K562 (cell line): ENCODE results near the gene MRPS15. TPM values are rescaled to one million over a fixed set of nuclear protein-coding genes. Genes with fewer than 3 reads are reported as not detected.

ENCODE experiments used
- ATAC-seq: fragments of 200-7000 bp; cut with Tn5 transposase; 3 replicates; pipeline ENCODE4 v1.9.1; 2020; ENCODE audit warnings: moderate library complexity
- BruUV-seq: library from RNA; stranded (reverse); fragments of 400-500 nt; replicated peaks from 2 replicates; lab custom pipeline; 2021; lab: Mats Ljungman, UMichigan
- CTCF ChIA-PET: fragments of 300-600 bp; formaldehyde crosslinking; extraction: SDS; loops from one replicate; lab custom pipeline; 2021; ENCODE audit warnings: low intra/inter-chr PET ratio; lab: Yijun Ruan, JAX
- POLR2A ChIA-PET: fragments of 300-600, 350-650 bp; sonication (Branson Sonifier 250); formaldehyde crosslinking; extraction: SDS; loops from one replicate; lab custom pipeline; 2021; ENCODE audit warnings: antibody characterized with exemption, inconsistent platforms; lab: Yijun Ruan, JAX
- DNase-seq, 4 experiments: peaks; one replicate each; pipeline versions ENCODE4 v3.0.0 to v3.0.0-alpha.2; 2011 to 2018; ENCODE audit warnings: low spot score in 3 of 4, mixed read lengths in 3 of 4; ENCODE audit errors: extremely low read depth in 1 of 4
- FAIRE-seq: peaks from 2 replicates; lab custom pipeline; 2011; peaks lifted over from hg19 to GRCh38; lab: Jason Lieb, UNC
- H2AFZ ChIP-seq: 2 replicates; pipeline ENCODE4 v1.6.0; 2011; ENCODE audit warnings: low read depth, low read length, control low read depth, inconsistent platforms
- H3K27ac ChIP-seq: fragments of 200-600 bp; 3 replicates; pipeline ENCODE4 v1.8.0; 2011; ENCODE audit warnings: low read depth, mild to moderate bottlenecking, control low read depth, inconsistent platforms, low read length, moderate library complexity, mixed read lengths; ENCODE audit errors: extremely low read depth
- H3K27me3 ChIP-seq, 2 experiments: fragments of 300-600 bp in 1 of 2; 2 replicates in 1 of 2; 3 replicates in 1 of 2; pipeline versions ENCODE4 v1.6.0 to v1.8.0; 2011; ENCODE audit warnings: inconsistent platforms in 2 of 2, low read length in 2 of 2, mild to moderate bottlenecking in 1 of 2, mixed read lengths in 1 of 2, moderate library complexity in 1 of 2; ENCODE audit not compliant: control insufficient read depth in 2 of 2, insufficient read depth in 2 of 2
- H3K36me3 ChIP-seq: fragments of 300-600 bp; 3 replicates; pipeline ENCODE4 v1.8.0; 2011; ENCODE audit warnings: mild to moderate bottlenecking, low read length, inconsistent platforms; ENCODE audit not compliant: control insufficient read depth, insufficient read depth
- H3K4me1 ChIP-seq, 2 experiments: fragments of 200-600 bp in 1 of 2; replicated peaks in 1 of 2; 2 replicates in 1 of 2; 3 replicates in 1 of 2; pipeline versions ENCODE4 v1.5.1 to v1.8.0; 2011; ENCODE audit warnings: inconsistent platforms in 2 of 2, low read length in 2 of 2, mild to moderate bottlenecking in 1 of 2, mixed read lengths in 1 of 2, moderate library complexity in 1 of 2; ENCODE audit not compliant: control insufficient read depth in 2 of 2, insufficient read depth in 2 of 2
- H3K4me2 ChIP-seq: 2 replicates; pipeline ENCODE4 v1.6.1; 2011; ENCODE audit warnings: low read length, control low read depth, inconsistent platforms, mixed read lengths; ENCODE audit not compliant: insufficient read depth
- H3K4me3 ChIP-seq: fragments of 200-600 bp; sonication (generic), shearing (Covaris generic); 2 replicates; pipeline ENCODE4 v1.5.1; 2016; ENCODE audit warnings: control low read depth, inconsistent platforms
- H3K79me2 ChIP-seq: fragments of 200-600 bp; 3 replicates; pipeline ENCODE4 v1.8.0; 2011; ENCODE audit warnings: low read length, inconsistent platforms; ENCODE audit not compliant: control insufficient read depth, insufficient read depth
- H3K9ac ChIP-seq, 2 experiments: 2 replicates each; pipeline versions ENCODE4 v1.6.0 to v1.6.1; 2011; ENCODE audit warnings: low read depth in 2 of 2, low read length in 2 of 2, control low read depth in 1 of 2, inconsistent platforms in 1 of 2, mild to moderate bottlenecking in 1 of 2, mixed read lengths in 1 of 2; ENCODE audit not compliant: insufficient read depth in 1 of 2
- H3K9me1 ChIP-seq: one replicate; pipeline ENCODE4 v1.6.0; 2011; ENCODE audit warnings: inconsistent platforms, mild to moderate bottlenecking, low read length, moderate library complexity; ENCODE audit not compliant: control insufficient read depth, insufficient read depth
- H3K9me3 ChIP-seq: replicated peaks from 2 replicates; pipeline ENCODE4 v1.5.1; 2011; ENCODE audit warnings: low read depth, low read length, inconsistent platforms; ENCODE audit not compliant: control insufficient read depth, insufficient read depth
- H4K20me1 ChIP-seq: replicated peaks from 2 replicates; pipeline ENCODE4 v1.6.1; 2011; ENCODE audit warnings: low read length, inconsistent platforms, mixed read lengths; ENCODE audit not compliant: control insufficient read depth, insufficient read depth
- CEBPG ChIP-seq, 3 experiments: fragments of 200-800 bp in 1 of 3; sonication (Bioruptor generic) in 1 of 3; sonication (generic) in 1 of 3; formaldehyde crosslinking in 1 of 3; IDR thresholded peaks in 2 of 3; conservative IDR thresholded peaks in 1 of 3; 2 replicates each; pipeline versions ENCODE4 v1.6.1 to v1.8.0; 2016 to 2022; ENCODE audit warnings: missing compliant biosample characterization in 2 of 3, missing genetic modification characterization in 2 of 3, mild to moderate bottlenecking in 1 of 3, missing genetic modification reagents in 1 of 3
- ESRRA ChIP-seq: fragments of 450-650 bp; IDR thresholded peaks from 2 replicates; pipeline ENCODE4 v1.6.1; 2014; ENCODE audit warnings: low read depth, mild to moderate bottlenecking, moderate library complexity, borderline replicate concordance
- EZH2 ChIP-seq: IDR thresholded peaks from 2 replicates; pipeline ENCODE4 v1.6.1; 2012; ENCODE audit warnings: low read depth, mild to moderate bottlenecking, inconsistent platforms, low read length, borderline replicate concordance
- FOS ChIP-seq: IDR thresholded peaks from 3 replicates; pipeline ENCODE4 v1.6.1; 2011; ENCODE audit not compliant: insufficient read length; ENCODE audit errors: extremely low read depth
- KDM4B ChIP-seq, 2 experiments: fragments of 450-650 bp in 1 of 2; sonication (generic) in 1 of 2; IDR thresholded peaks; 2 replicates each; pipeline ENCODE4 v1.6.1; 2016 to 2017; ENCODE audit warnings: borderline replicate concordance in 2 of 2, antibody characterized with exemption in 1 of 2, low read depth in 1 of 2, mild to moderate bottlenecking in 1 of 2
- LEF1 ChIP-seq: fragments of 450-650 bp; IDR thresholded peaks from 2 replicates; pipeline ENCODE4 v1.6.1; 2016; ENCODE audit warnings: mild to moderate bottlenecking
- MECOM ChIP-seq: fragments of 250-450 bp; sonication (Bioruptor Pico); IDR thresholded peaks from 2 replicates; pipeline ENCODE4 v1.8.0; 2022; ENCODE audit warnings: inconsistent platforms
- NFE2 ChIP-seq: IDR thresholded peaks from 2 replicates; pipeline ENCODE4 v1.6.1; 2014; ENCODE audit warnings: antibody characterized with exemption, low read depth
- POLR2H ChIP-seq: IDR thresholded peaks from 2 replicates; pipeline ENCODE4 v1.6.1; 2016; ENCODE audit warnings: missing genetic modification characterization, low read depth, mild to moderate bottlenecking, control low read depth, missing compliant biosample characterization, moderate library complexity
- PPARD ChIP-seq: fragments of 250-450 bp; sonication (Bioruptor Pico); IDR thresholded peaks from 2 replicates; pipeline ENCODE4 v1.8.0; 2022; ENCODE audit warnings: inconsistent platforms, mild to moderate bottlenecking, moderate library complexity
- RAD21 ChIP-seq, 2 experiments: fragments of 250-450 bp in 1 of 2; fragments of 450-650 bp in 1 of 2; sonication (Bioruptor Pico) in 1 of 2; formaldehyde crosslinking in 1 of 2; IDR thresholded peaks in 1 of 2; conservative IDR thresholded peaks in 1 of 2; 2 replicates each; pipeline versions ENCODE4 v1.4.0 to v1.8.0; 2020 to 2022; ENCODE audit warnings: mild to moderate bottlenecking in 2 of 2, moderate library complexity in 1 of 2
- RFX1 ChIP-seq: fragments of 450-650 bp; IDR thresholded peaks from 2 replicates; pipeline ENCODE4 v1.6.1; 2016; ENCODE audit warnings: mild to moderate bottlenecking, moderate library complexity
- THRAP3 ChIP-seq: fragments of 450-650 bp; IDR thresholded peaks from 2 replicates; pipeline ENCODE4 v1.6.1; 2016; ENCODE audit warnings: mild to moderate bottlenecking, inconsistent platforms, borderline replicate concordance
- ZC3H4 ChIP-seq: sonication (generic); formaldehyde crosslinking; IDR thresholded peaks from 2 replicates; pipeline ENCODE4 v1.9.0; 2021; ENCODE audit warnings: missing genetic modification reagents, borderline replicate concordance
- ZNF431 ChIP-seq: sonication (generic); formaldehyde crosslinking; IDR thresholded peaks from 2 replicates; pipeline ENCODE4 v1.8.0; 2022; ENCODE audit warnings: mild to moderate bottlenecking, missing genetic modification reagents
- ZNF696 ChIP-seq: fragments of 250-450 bp; sonication (Bioruptor Pico); conservative IDR thresholded peaks from 2 replicates; pipeline ENCODE4 v1.4.0; 2020; ENCODE audit warnings: mild to moderate bottlenecking, moderate library complexity
- WGBS: fragments of 100-300 bp; shearing (Covaris generic); methylation state at CpG from one replicate; pipeline ENCODE4 v1.1.6; 2016; ENCODE audit warnings: low coverage, mixed read lengths; ENCODE audit not compliant: insufficient coverage; ENCODE audit errors: missing lambda C conversion rate; 5-methylcytosine and 5-hydroxymethylcytosine counted together
- in situ Hi-C: fragments of 300-500 bp; cut with MboI; formaldehyde crosslinking; loops from 4 replicates; pipeline ENCODE4 v1.15.0; 2018; ENCODE audit warnings: inconsistent platforms, mixed read lengths
- intact Hi-C: fragments of 100-400 bp; cut with micrococcal nuclease; formaldehyde crosslinking; loops from 2 replicates; pipeline ENCODE4 v1.14.2; 2022
- polyA plus RNA-seq, 8 experiments: library from polyadenylated mRNA; depleted of rRNA in 4 of 8; stranded (reverse) in 5 of 8; unstranded in 3 of 8; fragments of >200 nt; fragmentation: Nextera tagmentation in 2 of 8; fragmentation: Illumina TruSeq in 1 of 8; extraction: Ambion mirVana in 2 of 8; extraction: Trizol in 1 of 8; gene quantifications; 2 replicates each; pipeline versions ENCODE4 v1.2.1 to v1.2.3, GENCODE V29; 2011 to 2014; ENCODE audit warnings: inconsistent platforms in 1 of 8, missing spikeins in 1 of 8
- total RNA-seq, 7 experiments: library from RNA; depleted of rRNA in 6 of 7; stranded (reverse); fragments of >200 nt in 6 of 7; fragmentation: Illumina TruSeq in 2 of 7; extraction: Trizol in 2 of 7; gene quantifications; 2 replicates each; pipeline versions ENCODE4 v1.2.1 to v1.2.3, GENCODE V29; 2011 to 2021; ENCODE audit warnings: low replicate concordance in 1 of 7

MRPS15 gene
- total and polyA plus RNA-seq, 9 of the 15 experiments (the other 6 are each of a cell fraction or from before 2014, with no cell fraction given) = 62.9 to 286 (median 149) TPM

GRCh38 chr1:36467700-36468455, 3.7 kb upstream of the MRPS15 start:
- BruUV-seq = no TSS peak
- POLR2A ChIA-PET = interaction anchor here (0.6 to 1.0 kb wide), 4 partner anchors 11 to 315 kb away, joined by 3 to 4 read pairs (median 3); no protein-coding TSS in a partner anchor
- CTCF ChIA-PET = no interaction called here
- TF ChIP-seq LEF1 (no peak), NFE2 (no peak), ESRRA (peak; percentile 36; the same call in 1 of the 2 replicates), ZC3H4 (CRISPR knock-in tag) (no peak)
- TF ChIP-seq, all 486 proteins: peak for 1
- Histone ChIP-seq H3K4me2 (no peak overlapping the region), H3K36me3 (peaks cover 2% of the 10 kb centered on the region; the same call in 1 of the 3 replicates), H3K4me1 (peaks cover 13 to 38% of the 10 kb centered on the region in 2 experiments), H3K9me3 (no peaks in the 10 kb centered on the region), H3K4me3 (no peak overlapping the region), H3K27ac (no peak overlapping the region), H3K9me1 (no peaks in the 10 kb centered on the region), H3K27me3 (no peaks in the 10 kb centered on the region), H3K9ac (peak overlapping the region in 1 of 2 experiments; percentile 31; a peak in 1 of 4 replicates), H3K79me2 (peaks cover 18% of the 10 kb centered on the region), H4K20me1 (no peaks in the 10 kb centered on the region), H2AFZ (no peak overlapping the region)
- in situ Hi-C loops = no loop called here
- no peak for ATAC-seq
- DNase-seq = no peak
- intact Hi-C loops = no loop called here
- no peak for FAIRE-seq
- 75% methylated on average over 10 of the region's 10 CpGs for WGBS

DNA sequence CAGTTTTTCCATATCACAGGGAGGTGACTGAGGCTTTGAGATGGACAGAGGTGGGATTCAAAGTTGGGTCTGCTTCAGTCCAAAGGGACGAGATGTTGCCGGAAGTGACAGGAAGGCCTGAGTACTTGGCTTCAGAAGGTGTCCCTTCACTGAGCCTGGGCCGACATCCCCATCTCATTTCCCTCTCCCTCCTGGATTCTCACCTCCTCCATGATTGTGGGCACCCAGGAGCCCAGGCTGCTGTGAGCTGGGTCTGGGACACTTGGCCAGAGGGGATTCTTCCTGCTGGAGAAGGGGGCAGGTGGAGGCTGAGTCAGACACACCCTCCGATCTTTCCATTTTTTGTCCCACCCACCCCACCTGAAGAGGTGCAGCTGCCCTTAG, 2.8 kb upstream of the MRPS15 start:
- no peak overlapping the region for H3K27ac ChIP-seq
- peaks cover 8% of the 10 kb centered on the region for H3K36me3 ChIP-seq
- H4K20me1 ChIP-seq = no peaks in the 10 kb centered on the region
- H3K9me3 ChIP-seq = no peaks in the 10 kb centered on the region
- no peak for DNase-seq
- peak overlapping the region in 1 of 2 experiments; percentile 12; a peak in 2 of 4 replicates for H3K9ac ChIP-seq
- peaks cover 13 to 32% of the 10 kb centered on the region in 2 experiments for H3K4me1 ChIP-seq
- H3K9me1 ChIP-seq = peaks cover 2% of the 10 kb centered on the region
- no peak for ATAC-seq
- WGBS = 75% methylated on average over 4 of the region's 4 CpGs
- CTCF ChIA-PET = no interaction called here
- H3K27me3 ChIP-seq = no peaks in the 10 kb centered on the region
- H3K79me2 ChIP-seq = peaks cover 26% of the 10 kb centered on the region
- in situ Hi-C loops = no loop called here
- BruUV-seq = no TSS peak
- intact Hi-C loops = no loop called here
- H3K4me3 ChIP-seq = no peak overlapping the region
- H2AFZ ChIP-seq = no peak overlapping the region
- POLR2A ChIA-PET = interaction anchor here (0.6 to 1.0 kb wide), 3 partner anchors 10 to 314 kb away, joined by 3 to 4 read pairs (median 3); no protein-coding TSS in a partner anchor
- no peak overlapping the region for H3K4me2 ChIP-seq
- FAIRE-seq = no peak
- TF ChIP-seq ZNF431 (CRISPR knock-in tag) = no peak
- no peak for TF ChIP-seq CEBPG (CRISPR knock-in tag; IDR thresholded peaks at IDR 0.05)
- no peak for TF ChIP-seq CEBPG (tag; conservative IDR thresholded peaks at IDR 0.05 in 1 of 2, IDR thresholded peaks at IDR 0.05 in 1 of 2)
- no peak for TF ChIP-seq POLR2H (tag)
- TF ChIP-seq RAD21 (CRISPR knock-in tag; conservative IDR thresholded peaks at IDR 0.05 in 1 of 2, IDR thresholded peaks at IDR 0.05 in 1 of 2) = no peak
- no peak for TF ChIP-seq MECOM (CRISPR knock-in tag)
- TF ChIP-seq PPARD (CRISPR knock-in tag) = no peak
- no peak for TF ChIP-seq KDM4B (IDR thresholded peaks at IDR 0.05; ENCODE audit: borderline replicate concordance in 2 of 2, low read depth in 1 of 2)
- TF ChIP-seq FOS = no peak
- TF ChIP-seq THRAP3 = no peak
- no peak for TF ChIP-seq RFX1
- no peak for TF ChIP-seq ZNF696 (CRISPR knock-in tag)
- TF ChIP-seq EZH2 = no peak
